HG03571 (cell line): ENCODE measurements around the gene TNIP2.
"Not testable (repeated sequence)": the region's sequence is repeated elsewhere in the genome, so short reads cannot be mapped to it uniquely, and the experiment has no call there.

Experiments
- ATAC-seq: cut with Tn5 transposase; IDR thresholded peaks from one replicate; pipeline ENCODE4 v1.9.1; 2021; ENCODE audit not compliant: unreplicated experiment

The TNIP2 gene

GRCh38 chr4:2771264-2771663 lies 15.1 kb upstream of the TNIP2 start:
- no peak for ATAC-seq

GRCh38 chr4:2768921-2769336 lies 12.8 kb upstream of the TNIP2 start:
- no peak for ATAC-seq

GRCh38 chr4:2768124-2768523 lies 12.0 kb upstream of the TNIP2 start:
- no peak for ATAC-seq

- ATAC-seq: no peak
These were observed 11.6 kb upstream of the TNIP2 start for GRCh38 chr4:2767705-2768074.

GRCh38 chr4:2767046-2767704 lies 11.0 kb upstream of the TNIP2 start:
- no peak for ATAC-seq

GRCh38 chr4:2765832-2766526 lies 9.8 kb upstream of the TNIP2 start:
- ATAC-seq: no peak

GRCh38 chr4:2763511-2763967 lies 7.4 kb upstream of the TNIP2 start:
- no peak for ATAC-seq

- ATAC-seq: not testable (repeated sequence)
These were observed 6.6 kb upstream of the TNIP2 start for GRCh38 chr4:2762486-2763370.

- ATAC-seq: no peak
These were observed 5.9 kb upstream of the TNIP2 start for GRCh38 chr4:2762048-2762447.

GRCh38 chr4:2761035-2761923 lies 5.1 kb upstream of the TNIP2 start:
- no peak for ATAC-seq

- no peak for ATAC-seq
These were observed 1.3 kb upstream of the TNIP2 start for GRCh38 chr4:2757426-2757825.

- no peak for ATAC-seq
These were observed 685 bp upstream of the TNIP2 start for GRCh38 chr4:2756691-2757350.

- ATAC-seq: no peak
These were observed 1.0 kb downstream of the TNIP2 start for GRCh38 chr4:2754848-2755819.

GRCh38 chr4:2753436-2753835 lies 2.7 kb downstream of the TNIP2 start:
- ATAC-seq: no peak

GRCh38 chr4:2750719-2751605 lies 5.2 kb downstream of the TNIP2 start:
- no peak for ATAC-seq

GRCh38 chr4:2746891-2747695 lies 9.0 kb downstream of the TNIP2 start:
- no peak for ATAC-seq
